GM23338 (cell line): ENCODE data around the gene RPA3. TPM values are rescaled to one million over a fixed set of nuclear protein-coding genes. Genes with fewer than 3 reads are reported as not detected.

ENCODE experiments used
- ATAC-seq: fragments of 200-7000 bp; cut with Tn5 transposase; 3 replicates; pipeline ENCODE4 v1.9.1; 2020
- DNase-seq: peaks from one replicate; pipeline ENCODE4 v3.0.0-alpha.2; 2015; ENCODE audit warnings: low spot score
- H2AFZ ChIP-seq: fragments of 200-600 bp; sonication (generic); 2 replicates; pipeline ENCODE4 v1.8.0; 2016; ENCODE audit warnings: antibody characterized with exemption, mild to moderate bottlenecking, moderate library complexity
- H3F3A ChIP-seq: fragments of 200-600 bp; sonication (generic); replicated peaks from 2 replicates; pipeline ENCODE4 v1.8.0; 2017; ENCODE audit warnings: antibody characterized with exemption, mixed run types, low read depth
- H3K27ac ChIP-seq: fragments of 200-600 bp; sonication (generic); 2 replicates; pipeline ENCODE4 v1.6.1; 2016; ENCODE audit warnings: low read depth
- H3K27me3 ChIP-seq: fragments of 200-600 bp; sonication (generic); 2 replicates; pipeline ENCODE4 v1.8.0; 2016; ENCODE audit warnings: mild to moderate bottlenecking, mixed run types, moderate library complexity; ENCODE audit not compliant: insufficient read depth
- H3K36me3 ChIP-seq: fragments of 200-600 bp; sonication (generic); 2 replicates; pipeline ENCODE4 v1.8.0; 2016; ENCODE audit warnings: mild to moderate bottlenecking; ENCODE audit not compliant: insufficient read depth
- H3K4me1 ChIP-seq: fragments of 200-600 bp; sonication (generic); 2 replicates; pipeline ENCODE4 v1.8.0; 2016; ENCODE audit warnings: mild to moderate bottlenecking, moderate library complexity; ENCODE audit not compliant: insufficient read depth
- H3K4me2 ChIP-seq: fragments of 200-600 bp; sonication (generic); 2 replicates; pipeline ENCODE4 v1.7.1; 2017; ENCODE audit warnings: mixed run types
- H3K4me3 ChIP-seq: fragments of 200-600 bp; sonication (generic); 2 replicates; pipeline ENCODE4 v1.6.1; 2016; ENCODE audit warnings: mixed run types
- H3K79me2 ChIP-seq: fragments of 200-600 bp; sonication (generic); replicated peaks from 2 replicates; pipeline ENCODE4 v1.8.0; 2017; ENCODE audit warnings: mild to moderate bottlenecking; ENCODE audit not compliant: insufficient read depth
- H3K9me2 ChIP-seq: fragments of 200-600 bp; sonication (generic); 2 replicates; pipeline ENCODE4 v1.8.0; 2017; ENCODE audit not compliant: insufficient read depth
- H4K20me1 ChIP-seq: fragments of 200-600 bp; sonication (generic); replicated peaks from 2 replicates; pipeline ENCODE4 v1.8.0; 2017; ENCODE audit warnings: mild to moderate bottlenecking; ENCODE audit not compliant: insufficient read depth
- H3K27ac Mint-ChIP-seq: 2 replicates; pipeline ENCODE4 v1.8.0; 2020; ENCODE audit warnings: inconsistent platforms, mild to moderate bottlenecking, moderate library complexity, mixed read lengths
- H3K27me3 Mint-ChIP-seq: 3 replicates; pipeline ENCODE4 v1.8.0; 2022; ENCODE audit warnings: low read depth, mild to moderate bottlenecking, moderate library complexity, mixed read lengths, inconsistent platforms; ENCODE audit not compliant: insufficient read depth, poor library complexity
- H3K36me3 Mint-ChIP-seq: 3 replicates; pipeline ENCODE4 v1.8.0; 2021; ENCODE audit warnings: low read depth, mild to moderate bottlenecking, inconsistent platforms, moderate library complexity, mixed read lengths
- H3K4me1 Mint-ChIP-seq: 3 replicates; pipeline ENCODE4 v1.8.0; 2020; ENCODE audit warnings: mild to moderate bottlenecking, inconsistent platforms, mixed read lengths
- H3K4me3 Mint-ChIP-seq: 3 replicates; pipeline ENCODE4 v1.8.0; 2021; ENCODE audit warnings: moderate library complexity, mild to moderate bottlenecking, inconsistent platforms, mixed read lengths
- H3K9me3 Mint-ChIP-seq: 3 replicates; pipeline ENCODE4 v1.8.0; 2020; ENCODE audit warnings: moderate library complexity, mild to moderate bottlenecking, inconsistent platforms, mixed read lengths
- CREB1 ChIP-seq: fragments of 250-450 bp; sonication (Bioruptor Pico); IDR thresholded peaks from 2 replicates; pipeline ENCODE4 v1.5.0; 2020; ENCODE audit warnings: low read depth, mild to moderate bottlenecking, moderate library complexity
- CTCF ChIP-seq, 2 experiments: fragments of 200-600 bp in 1 of 2; sonication (generic) in 1 of 2; conservative IDR thresholded peaks; 2 replicates each; pipeline versions ENCODE4 v1.5.1 to v1.6.1; 2016 to 2017; ENCODE audit warnings: antibody characterized with exemption in 2 of 2, low read depth in 2 of 2, mild to moderate bottlenecking in 2 of 2, moderate library complexity in 1 of 2
- ETS1 ChIP-seq: IDR thresholded peaks from 2 replicates; pipeline ENCODE4 v1.6.1; 2016; ENCODE audit warnings: antibody characterized with exemption
- EZH2phosphoT487 ChIP-seq: fragments of 200-600 bp; sonication (generic); IDR thresholded peaks from one replicate; pipeline ENCODE4 v1.8.1; 2018; ENCODE audit warnings: antibody characterized with exemption; ENCODE audit not compliant: unreplicated experiment
- JUNB ChIP-seq: IDR thresholded peaks from one replicate; pipeline ENCODE4 v1.6.1; 2016; ENCODE audit warnings: antibody characterized with exemption; ENCODE audit not compliant: unreplicated experiment
- NANOG ChIP-seq: IDR thresholded peaks from 2 replicates; pipeline ENCODE4 v1.6.1; 2016; ENCODE audit warnings: antibody characterized with exemption, borderline replicate concordance
- POLR2AphosphoS5 ChIP-seq: IDR thresholded peaks from 2 replicates; pipeline ENCODE4 v1.6.1; 2016; ENCODE audit warnings: antibody characterized with exemption, low read depth
- REST ChIP-seq: IDR thresholded peaks from one replicate; pipeline ENCODE4 v1.6.1; 2018; ENCODE audit warnings: antibody characterized with exemption; ENCODE audit not compliant: unreplicated experiment
- STAT1 ChIP-seq: IDR thresholded peaks from one replicate; pipeline ENCODE4 v1.6.1; 2016; ENCODE audit warnings: antibody characterized with exemption; ENCODE audit not compliant: unreplicated experiment
- ZNF114 ChIP-seq: fragments of 250-450 bp; sonication (Bioruptor Pico); IDR thresholded peaks from 2 replicates; pipeline ENCODE4 v1.5.0; 2020; ENCODE audit warnings: mild to moderate bottlenecking, moderate library complexity
- polyA plus RNA-seq: library from polyadenylated mRNA; unstranded; fragments of >200 nt; fragmentation: Nextera tagmentation; extraction: Ambion mirVana; gene quantifications from 2 replicates; pipeline ENCODE4 v1.2.1, GENCODE V29; 2016
- total RNA-seq: library from RNA; depleted of rRNA; stranded (reverse); fragments of >200 nt; shearing (Covaris generic); gene quantifications from 2 replicates; pipeline ENCODE4 v1.2.3, GENCODE V29; 2014

The RPA3 gene
- total and polyA plus RNA-seq, 2 experiments from 2014 or later: 74.9 to 287 TPM

GRCh38 chr7:7704867-7705266, 13.5 kb downstream of the RPA3 start (continued):
- TF ChIP-seq STAT1: no peak
- no peak for TF ChIP-seq CREB1
- no peak for TF ChIP-seq ETS1
- TF ChIP-seq JUNB: no peak
- no peak for TF ChIP-seq REST

GRCh38 chr7:7703427-7703826, 15.0 kb downstream of the RPA3 start:
- no peak overlapping the region for H3K27ac ChIP-seq
- no peaks in the 10 kb centered on the region for H3K9me3 Mint-ChIP-seq
- H3K27ac Mint-ChIP-seq: peak overlapping the region; percentile 42; the same call in 1 of the 2 replicates
- H3K36me3 ChIP-seq: no peaks in the 10 kb centered on the region
- H3K27me3 Mint-ChIP-seq: peaks cover 2% of the 10 kb centered on the region
- H3K27me3 ChIP-seq: no peaks in the 10 kb centered on the region
- H3F3A ChIP-seq: no peaks in the 10 kb centered on the region
- ATAC-seq (no peak), DNase-seq (no peak)
- no peak overlapping the region for H3K4me2 ChIP-seq
- H3K4me1 ChIP-seq: peaks cover 30% of the 10 kb centered on the region
- peaks cover 39% of the 10 kb centered on the region for H3K4me1 Mint-ChIP-seq
- H3K79me2 ChIP-seq: no peaks in the 10 kb centered on the region
- H2AFZ ChIP-seq: no peak overlapping the region
- H4K20me1 ChIP-seq: no peaks in the 10 kb centered on the region
- no peak overlapping the region for H3K4me3 Mint-ChIP-seq
- no peaks in the 10 kb centered on the region for H3K9me2 ChIP-seq
- no peaks in the 10 kb centered on the region for H3K36me3 Mint-ChIP-seq
- H3K4me3 ChIP-seq: no peak overlapping the region
- TF ChIP-seq ZNF114 (CRISPR knock-in tag): no peak
- no peak for TF ChIP-seq POLR2AphosphoS5
- no peak for TF ChIP-seq EZH2phosphoT487
- no peak for TF ChIP-seq CTCF (conservative IDR thresholded peaks at IDR 0.05; ENCODE audit: low read depth in 2 of 2)
- no peak for TF ChIP-seq REST
- TF ChIP-seq STAT1: no peak
- no peak for TF ChIP-seq NANOG
